ENCODE results near the gene PCP2. TPM values are rescaled to one million over a fixed set of nuclear protein-coding genes. Genes with fewer than 3 reads are reported as not detected.

PCP2 gene
- total RNA-seq, 4 donors from 2014 or later, result not detected

- H3K9me3 ChIP-seq, result no peaks in the 10 kb centered on the region
- H3K36me3 ChIP-seq, result no peaks in the 10 kb centered on the region
- H3K27ac ChIP-seq, result no peak within 1 kb of the TSS
- no peak for TF ChIP-seq CTCF (IDR thresholded peaks at IDR 0.05)
- no peak for TF ChIP-seq POLR2A (IDR thresholded peaks at IDR 0.05)
- peaks cover 0 to 15% of the 10 kb centered on the region in 2 donors for H3K27me3 ChIP-seq
- H3K4me1 ChIP-seq, result peaks cover 0 to 8% of the 10 kb centered on the region in 2 donors
- no peak within 1 kb of the TSS for H3K4me3 ChIP-seq
- DNase-seq, result no peak
- intact Hi-C loops (cut with DNase I; ENCODE audit: low total_unique reads), result no loop called here
Measured at GRCh38 chr19:7595466-7596133, 37.9 kb downstream of the PCP2 start, which contains the start of gene CAMSAP3. Gene CAMSAP3, plus strand, starts transcription at chr19:7595863. Its CDS starts 140 bp downstream, at chr19:7596003.

- H3K9me3 ChIP-seq, result no peaks in the 10 kb centered on the region
- no peaks in the 10 kb centered on the region for H3K36me3 ChIP-seq
- no peak for DNase-seq
- intact Hi-C loops (cut with DNase I; ENCODE audit: low total_unique reads), result no loop called here
- H3K27me3 ChIP-seq, result peaks cover 0 to 5% of the 10 kb centered on the region in 2 donors
- no peak overlapping the region for H3K27ac ChIP-seq
- H3K4me1 ChIP-seq, result no peaks in the 10 kb centered on the region
- TF ChIP-seq POLR2A (IDR thresholded peaks at IDR 0.05) (no peak), CTCF (IDR thresholded peaks at IDR 0.05) (no peak)
- H3K4me3 ChIP-seq, result no peak overlapping the region
Measured at GRCh38 chr19:7590256-7590655, 43.3 kb downstream of the PCP2 start.

GRCh38 chr19:7589822-7590221, 43.7 kb downstream of the PCP2 start:
- Histone ChIP-seq H3K36me3 (no peaks in the 10 kb centered on the region), H3K9me3 (no peaks in the 10 kb centered on the region), H3K4me1 (no peaks in the 10 kb centered on the region), H3K27ac (no peak overlapping the region), H3K27me3 (peaks cover 0 to under 1% of the 10 kb centered on the region in 2 donors), H3K4me3 (no peak overlapping the region)
- TF ChIP-seq CTCF (IDR thresholded peaks at IDR 0.05) (no peak), POLR2A (IDR thresholded peaks at IDR 0.05) (no peak)
- intact Hi-C loops (cut with DNase I; ENCODE audit: low total_unique reads), result no loop called here
- DNase-seq, result no peak

GRCh38 chr19:7582446-7582845, 51.1 kb downstream of the PCP2 start:
- H3K27me3 ChIP-seq, result no peaks in the 10 kb centered on the region
- intact Hi-C loops (cut with DNase I; ENCODE audit: low total_unique reads), result no loop called here
- no peak for TF ChIP-seq POLR2A (IDR thresholded peaks at IDR 0.05)
- no peak for TF ChIP-seq CTCF (IDR thresholded peaks at IDR 0.05)
- H3K4me1 ChIP-seq, result no peaks in the 10 kb centered on the region
- no peaks in the 10 kb centered on the region for H3K9me3 ChIP-seq
- H3K4me3 ChIP-seq, result no peak overlapping the region
- no peak overlapping the region for H3K27ac ChIP-seq
- no peaks in the 10 kb centered on the region for H3K36me3 ChIP-seq
- DNase-seq, result no peak

Small RNAs within 50 kb of the gene (microRNA-seq; reads per million reads assigned to microRNA genes)
- not detected for gene MIR6792 (ENCODE audit: borderline microRNAs expressed, borderline replicate concordance)

Small RNAs within 50 kb of the gene (small RNA-seq; reads per million reads assigned to genes)
- not detected for gene MIR6792

Other genes starting within 250 kb of the PCP2 start
- gene PEX11G, start 144.7 kb downstream of the PCP2 start, total RNA-seq, result 1 to 10 TPM in 2 of 4 donors, not detected in 2; 2.1 to 3.0 TPM
- gene ZNF358, start 117.6 kb downstream of the PCP2 start, total RNA-seq, result 10 to 100 TPM; 19.1 to 69.1 (median 33.8) TPM
- 10 to 100 TPM in 1 of 4 donors, 1 to 10 TPM in 3; 5.6 to 24.7 (median 8.0) TPM for gene MCOLN1, start 111.1 kb downstream of the PCP2 start, total RNA-seq
- 100 to 1,000 TPM in 1 of 4 donors, 10 to 100 TPM in 3; 26.4 to 113 (median 40.4) TPM for gene PNPLA6, start 98.0 kb downstream of the PCP2 start, total RNA-seq
- gene CAMSAP3, start 37.9 kb downstream of the PCP2 start, total RNA-seq, result 1 to 10 TPM in 1 of 4 donors, under 1 TPM in 3; 0.26 to 3.5 (median 0.47) TPM
- 10 to 100 TPM in 3 of 4 donors, 1 to 10 TPM in 1; 10.0 to 41.7 (median 32.2) TPM for gene XAB2, start 4.2 kb downstream of the PCP2 start, total RNA-seq
- 10 to 100 TPM in 1 of 4 donors, 1 to 10 TPM in 2, not detected in 1; 5.9 to 59.9 (median 6.5) TPM for gene PET100, start 3.9 kb downstream of the PCP2 start, total RNA-seq
- 10 to 100 TPM in 1 of 4 donors, 1 to 10 TPM in 2, not detected in 1; 2.4 to 10.3 (median 8.2) TPM for gene STXBP2, start 3.4 kb upstream of the PCP2 start, total RNA-seq
- gene RETN, start 35.3 kb upstream of the PCP2 start, total RNA-seq, result not detected
- gene MCEMP1, start 43.4 kb upstream of the PCP2 start, total RNA-seq, result under 1 TPM in 1 of 4 donors, not detected in 3; 0.67 TPM
- gene TRAPPC5, start 47.1 kb upstream of the PCP2 start, total RNA-seq, result 100 to 1,000 TPM in 1 of 4 donors, 10 to 100 TPM in 3; 12.4 to 156 (median 41.0) TPM
- under 1 TPM in 1 of 4 donors, not detected in 3; 0.28 TPM for gene FCER2, start 68.4 kb upstream of the PCP2 start, total RNA-seq
- gene CLEC4G, start 98.4 kb upstream of the PCP2 start, total RNA-seq, result not detected
- gene CD209, start 113.8 kb upstream of the PCP2 start, total RNA-seq, result 10 to 100 TPM in 1 of 4 donors, 1 to 10 TPM in 2, not detected in 1; 2.6 to 14.4 (median 8.8) TPM
- under 1 TPM in 1 of 4 donors, not detected in 3; 0.62 TPM for gene CLEC4M, start 129.5 kb upstream of the PCP2 start, total RNA-seq
- 10 to 100 TPM in 3 of 4 donors, 1 to 10 TPM in 1; 9.1 to 14.9 (median 12.4) TPM for gene EVI5L, start 196.5 kb upstream of the PCP2 start, total RNA-seq
- gene PRR36, start 240.7 kb upstream of the PCP2 start, total RNA-seq, result under 1 TPM in 2 of 4 donors, not detected in 2; 0.35 to 0.85 TPM

Data from uterus (tissue), 4 donors.